HL-60/S4 treated with retinoic acid at 250 ng/mL for 4 days and 3 days (cell line): Measurements from ENCODE around the gene PPM1E.
"Not testable (repeated sequence)": the region's sequence is repeated elsewhere in the genome, so short reads cannot be mapped to it uniquely, and the experiment has no call there.

Experiments
- in situ Hi-C: fragments of 300-500 bp; cut with MboI; formaldehyde crosslinking; loops from 2 replicates; pipeline ENCODE4 v1.7.0; 2022; ENCODE audit warnings: low sequenced_read_pairs

PPM1E gene

GRCh38 chr17:58778482-58778881, 22.8 kb downstream of the PPM1E start:
- in situ Hi-C loops: not testable (repeated sequence)

GRCh38 chr17:58779446-58779845, 23.8 kb downstream of the PPM1E start:
- in situ Hi-C loops: no loop called here

- in situ Hi-C loops: no loop called here
Observed at GRCh38 chr17:58783380-58783779, 27.7 kb downstream of the PPM1E start.

- in situ Hi-C loops: no loop called here
Observed at GRCh38 chr17:58785097-58785496, 29.4 kb downstream of the PPM1E start.

GRCh38 chr17:58786586-58787295, 31.1 kb downstream of the PPM1E start:
- in situ Hi-C loops: no loop called here

- in situ Hi-C loops: no loop called here
Observed at GRCh38 chr17:58788199-58788598, 32.5 kb downstream of the PPM1E start.

GRCh38 chr17:58789160-58789559, 33.5 kb downstream of the PPM1E start:
- in situ Hi-C loops: no loop called here

- in situ Hi-C loops: no loop called here
Observed at GRCh38 chr17:58789831-58790230, 34.2 kb downstream of the PPM1E start.

GRCh38 chr17:58794508-58794907, 38.9 kb downstream of the PPM1E start:
- in situ Hi-C loops: not testable (repeated sequence)

- in situ Hi-C loops: no loop called here
Observed at GRCh38 chr17:58802188-58802587, 46.5 kb downstream of the PPM1E start.

- in situ Hi-C loops: no loop called here
Observed at GRCh38 chr17:58806046-58806445, 50.4 kb downstream of the PPM1E start.

- in situ Hi-C loops: no loop called here
Observed at GRCh38 chr17:58808609-58809563, 53.2 kb downstream of the PPM1E start.

GRCh38 chr17:58809564-58809936, 53.9 kb downstream of the PPM1E start:
- in situ Hi-C loops: no loop called here

- in situ Hi-C loops: no loop called here
Observed at GRCh38 chr17:58811290-58811689, 55.6 kb downstream of the PPM1E start.

GRCh38 chr17:58813712-58814111, 58.1 kb downstream of the PPM1E start:
- in situ Hi-C loops: no loop called here

- in situ Hi-C loops: no loop called here
Observed at GRCh38 chr17:58818654-58819053, 63.0 kb downstream of the PPM1E start.

GRCh38 chr17:58822148-58823050, 66.7 kb downstream of the PPM1E start:
- in situ Hi-C loops: no loop called here

GRCh38 chr17:58823051-58823525, 67.4 kb downstream of the PPM1E start:
- in situ Hi-C loops: no loop called here

- in situ Hi-C loops: no loop called here
Observed at GRCh38 chr17:58829172-58829637, 73.6 kb downstream of the PPM1E start.

- in situ Hi-C loops: no loop called here
Observed at GRCh38 chr17:58831780-58832179, 76.1 kb downstream of the PPM1E start.

- in situ Hi-C loops: no loop called here
Observed at GRCh38 chr17:58832514-58832913, 76.9 kb downstream of the PPM1E start.
